ENCODE results near the gene APOBEC3C.
"Not testable (repeated sequence)": the region's sequence is repeated elsewhere in the genome, so short reads cannot be mapped to it uniquely, and the experiment has no call there.

DNA sequence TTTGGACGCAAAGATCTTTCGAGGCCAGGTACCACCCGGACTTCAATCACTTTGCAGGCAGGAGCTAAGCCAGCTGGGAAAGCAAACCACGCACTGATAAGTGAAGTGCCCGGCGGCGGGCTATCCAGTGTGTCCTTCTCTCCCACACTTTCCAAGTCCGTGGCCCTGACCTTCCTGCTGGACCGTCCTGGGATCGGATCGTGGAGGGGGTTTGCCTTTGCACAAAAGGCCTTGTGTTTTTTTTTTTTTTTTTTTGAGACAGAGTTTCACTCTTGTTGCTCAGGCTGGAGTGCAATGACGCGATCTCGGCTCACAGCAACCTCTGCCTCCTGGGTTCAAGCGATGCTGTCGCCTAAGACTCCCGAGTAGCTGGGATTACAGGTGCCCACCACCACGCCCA is 29.0 kb downstream of the APOBEC3C start:
- TF ChIP-seq CTCF, POLR2A (IDR thresholded peaks at IDR 0.05): not testable (repeated sequence)

Measured in body of pancreas (tissue), 4 donors.